Stimulated activated CD4-positive, alpha-beta T cell treated with anti-CD3 and anti-CD28 coated beads, Interleukin-2, amount 100 ng/mL, for 4 hours (primary cell): ENCODE data around the gene DDC.
"Not testable (repeated sequence)": the region's sequence is repeated elsewhere in the genome, so short reads cannot be mapped to it uniquely, and the experiment has no call there.

Experiments
- DNase-seq: peaks from one replicate; pipeline ENCODE4 v3.0.0-alpha.2; 2020; ENCODE audit warnings: low read depth

The DDC gene

DNA sequence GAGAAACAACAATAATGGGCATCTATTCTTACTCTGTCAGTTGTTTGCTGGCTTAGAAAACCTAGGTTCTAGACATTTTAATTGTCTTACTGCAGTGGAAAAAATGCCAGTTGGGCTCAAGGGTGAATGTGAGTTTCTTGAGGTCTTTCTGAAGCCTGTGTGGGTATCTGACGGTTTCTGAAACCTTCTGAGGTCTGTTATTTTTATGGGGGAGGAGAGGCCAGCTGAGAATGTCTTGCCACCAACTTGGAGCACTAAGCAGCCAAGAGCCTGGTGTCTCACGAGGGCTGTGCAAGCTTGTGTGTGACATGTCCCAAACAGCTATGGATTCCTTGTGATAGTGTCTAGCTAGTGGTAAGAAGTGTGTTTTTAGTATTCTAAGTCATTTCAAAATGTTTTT, 24.2 kb upstream of the DDC start:
- no peak for DNase-seq

GRCh38 chr7:50588937-50589336, 23.7 kb upstream of the DDC start:
- DNase-seq, result no peak

GRCh38 chr7:50587737-50588136, 22.5 kb upstream of the DDC start:
- DNase-seq, result no peak

- no peak for DNase-seq
Observed at GRCh38 chr7:50584793-50585408, 19.7 kb upstream of the DDC start.

DNA sequence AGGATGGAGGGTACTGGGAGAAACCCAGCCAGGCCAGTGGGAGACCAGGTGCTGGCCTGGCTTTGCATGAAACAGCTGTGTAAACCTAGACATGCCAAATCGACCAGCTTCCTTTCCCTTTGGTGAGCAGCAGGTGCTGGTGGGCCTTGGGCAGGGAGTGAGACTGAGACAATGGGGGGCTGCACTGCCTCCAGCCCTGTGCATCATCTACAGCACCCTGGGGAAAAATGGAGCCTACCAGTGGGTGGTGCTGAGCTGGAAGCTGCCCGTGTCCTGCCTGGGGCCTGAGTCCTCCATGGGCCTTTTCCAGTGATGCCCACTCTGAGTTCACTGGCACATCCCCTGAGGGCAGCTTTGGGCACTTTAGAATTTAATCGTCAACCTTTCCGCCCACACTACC, 19.2 kb upstream of the DDC start:
- DNase-seq, result no peak

DNA sequence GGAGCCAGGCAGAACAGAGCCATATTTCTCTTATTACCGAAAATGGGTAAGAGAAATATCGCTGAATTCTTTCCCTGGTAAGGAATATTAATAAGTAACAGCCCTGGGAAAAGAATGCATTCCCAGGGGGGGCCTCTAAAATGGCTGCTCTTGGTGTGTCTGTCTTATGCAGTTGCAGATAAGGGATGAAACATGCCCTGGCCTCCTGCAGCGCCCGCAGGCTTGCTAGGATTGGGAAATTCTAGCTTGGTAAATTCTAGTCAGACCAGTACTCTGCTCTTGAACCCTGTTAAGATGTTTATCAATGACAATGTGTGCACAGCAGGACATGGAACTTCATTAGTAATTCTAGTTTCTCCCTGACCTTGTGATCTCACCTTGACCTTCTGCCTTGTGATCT, 18.1 kb upstream of the DDC start:
- DNase-seq, result not testable (repeated sequence)

DNA sequence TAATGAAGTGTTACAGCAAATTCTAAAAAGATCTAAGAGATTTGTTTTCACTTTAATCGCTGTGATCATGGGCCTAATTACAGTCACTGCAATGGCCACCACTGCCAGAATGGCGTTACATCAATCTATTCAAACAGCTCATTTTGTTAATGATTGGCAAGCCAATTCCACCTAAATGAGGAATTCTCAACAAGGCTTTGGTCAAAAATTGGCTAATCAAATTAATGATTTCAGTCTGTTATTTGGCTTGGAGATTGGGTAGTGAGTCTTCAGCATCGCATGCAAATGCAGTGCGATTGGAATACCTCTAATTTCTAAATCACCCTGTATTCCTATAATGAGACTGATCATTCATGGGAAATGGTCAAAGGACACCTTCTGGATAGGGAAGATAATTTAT, 17.1 kb upstream of the DDC start:
- DNase-seq, result not testable (repeated sequence)

DNA sequence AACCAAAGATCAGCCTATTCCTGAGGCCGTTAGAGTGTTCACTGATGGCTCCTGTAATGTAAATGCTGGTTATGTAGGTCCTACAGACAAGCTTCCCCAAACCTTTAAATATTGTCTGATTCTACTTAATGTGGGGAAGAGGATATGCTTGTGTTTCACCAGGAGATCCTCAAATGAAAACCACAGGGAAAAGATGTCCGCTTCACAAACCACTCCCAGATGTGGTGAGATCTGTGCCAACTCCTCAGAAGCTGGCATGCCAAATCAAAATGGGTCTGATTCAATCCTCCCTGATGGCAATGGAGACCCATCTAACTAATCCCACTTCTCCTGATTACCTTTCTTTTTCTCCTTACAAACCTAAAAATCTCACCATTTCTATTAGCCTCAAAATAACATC, 15.5 kb upstream of the DDC start:
- DNase-seq, result not testable (repeated sequence)

DNA sequence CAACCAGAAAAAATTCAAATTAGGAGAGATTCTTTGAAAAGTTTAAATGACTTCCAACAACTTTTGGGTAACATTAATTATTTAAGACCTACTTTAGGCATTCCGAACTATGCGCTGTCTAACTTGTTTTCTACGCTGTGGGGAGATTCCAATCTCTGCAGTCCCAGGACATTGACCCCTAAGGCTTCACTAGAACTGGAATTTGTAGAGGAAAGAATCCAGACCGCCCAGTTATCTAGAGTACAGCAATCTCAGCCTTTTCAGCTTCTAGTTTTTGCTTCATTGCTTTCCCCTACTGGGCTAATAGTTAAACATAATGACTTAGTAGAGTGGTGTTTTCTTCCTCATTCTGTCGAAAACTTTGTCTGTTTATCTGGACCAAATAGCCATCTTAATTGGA, 14.9 kb upstream of the DDC start:
- no peak for DNase-seq

- not testable (repeated sequence) for DNase-seq
Observed at GRCh38 chr7:50578105-50578504, 12.9 kb upstream of the DDC start.

GRCh38 chr7:50577569-50577968, 12.4 kb upstream of the DDC start:
- no peak for DNase-seq

GRCh38 chr7:50576388-50576787, 11.2 kb upstream of the DDC start:
- DNase-seq, result not testable (repeated sequence)

- no peak for DNase-seq
Observed at GRCh38 chr7:50567715-50568261, 2.6 kb upstream of the DDC start.

DNA sequence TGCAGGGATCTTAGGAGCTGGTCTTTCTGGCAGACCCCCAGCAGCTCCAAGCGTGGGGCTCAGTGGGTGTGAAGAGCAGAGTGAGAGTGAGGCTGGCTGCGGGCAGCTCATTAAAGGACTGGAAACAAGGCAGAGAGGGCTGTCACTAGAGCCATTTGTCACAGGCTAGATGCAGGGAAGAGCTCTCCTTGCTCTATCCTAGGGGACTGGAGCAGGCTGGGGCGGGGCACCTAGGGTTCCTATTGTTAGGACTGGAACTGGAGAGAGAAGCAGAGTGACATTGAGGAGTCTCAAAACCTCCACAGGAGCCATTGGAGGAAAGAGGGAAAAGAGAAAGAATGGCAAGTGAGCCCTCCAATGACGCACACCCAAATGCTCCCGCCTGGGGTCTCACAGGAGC, 772 bp upstream of the DDC start:
- DNase-seq, result no peak

- DNase-seq, result no peak
Observed at GRCh38 chr7:50565559-50565916, 333 bp upstream of the DDC start.

GRCh38 chr7:50564171-50564570, 1.0 kb downstream of the DDC start:
- no peak for DNase-seq

- no peak for DNase-seq
Observed at GRCh38 chr7:50562136-50562535, 3.1 kb downstream of the DDC start.

GRCh38 chr7:50560865-50561351, 4.3 kb downstream of the DDC start:
- DNase-seq, result no peak

GRCh38 chr7:50559881-50560280, 5.3 kb downstream of the DDC start:
- DNase-seq, result no peak

- no peak for DNase-seq
Observed at GRCh38 chr7:50558294-50559053, 6.7 kb downstream of the DDC start.

GRCh38 chr7:50557099-50557498, 8.1 kb downstream of the DDC start:
- DNase-seq, result no peak

- DNase-seq, result no peak
Observed at GRCh38 chr7:50556247-50556991, 8.8 kb downstream of the DDC start.

DNA sequence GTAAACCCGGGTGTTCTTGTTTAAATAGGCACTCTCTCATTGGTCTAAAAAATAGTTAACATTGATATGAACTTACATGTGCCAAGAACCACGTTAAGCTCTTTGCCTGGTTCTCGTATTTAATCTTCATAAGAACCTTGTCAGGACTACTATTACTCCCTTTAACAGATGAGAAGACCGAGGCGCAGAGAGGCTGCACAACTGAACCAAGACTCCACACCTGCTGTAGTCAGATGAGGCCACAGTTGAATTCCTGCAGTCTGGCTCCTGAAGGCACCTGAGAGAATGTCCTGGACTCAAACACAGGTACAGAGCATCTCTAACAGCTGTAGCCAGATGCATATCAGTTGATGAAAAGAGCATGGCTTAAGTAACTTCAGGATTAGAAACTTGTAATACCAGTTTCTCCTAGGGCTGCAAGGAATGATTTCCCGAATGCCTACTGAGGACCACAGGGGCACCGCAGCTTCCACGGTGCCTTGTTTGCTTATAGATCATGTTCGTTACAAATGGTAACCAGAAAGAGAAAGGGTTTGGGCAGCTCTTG, 9.5 kb downstream of the DDC start:
- no peak for DNase-seq
